Measurements from ENCODE around the gene SNRNP48.

The SNRNP48 gene

GRCh38 chr6:7649037-7649810 lies 59.2 kb downstream of the SNRNP48 start:
- Histone ChIP-seq H3K36me3 (ENCODE audit: control insufficient read depth in 1 of 2, insufficient read depth in 2 of 2, low read length in 2 of 2) (no peaks in the 10 kb centered on the region), H3K4me3 (ENCODE audit: low read depth in 1 of 2, low read length in 2 of 2) (no peak overlapping the region), H3K27me3 (ENCODE audit: low read depth, low read length) (no peaks in the 10 kb centered on the region), H3K9me3 (ENCODE audit: control insufficient read depth in 1 of 2, low read length in 2 of 2) (no peaks in the 10 kb centered on the region), H3K4me1 (ENCODE audit: control insufficient read depth in 1 of 2, insufficient read depth in 2 of 2, low read length in 2 of 2) (no peaks in the 10 kb centered on the region), H3K27ac (ENCODE audit: low read length) (no peak overlapping the region)

- H3K9me3 ChIP-seq (ENCODE audit: control insufficient read depth in 1 of 2, low read length in 2 of 2) = no peaks in the 10 kb centered on the region
- H3K4me1 ChIP-seq (ENCODE audit: control insufficient read depth in 1 of 2, insufficient read depth in 2 of 2, low read length in 2 of 2) = no peaks in the 10 kb centered on the region
- no peak overlapping the region for H3K27ac ChIP-seq (ENCODE audit: low read length)
- no peaks in the 10 kb centered on the region for H3K36me3 ChIP-seq (ENCODE audit: control insufficient read depth in 1 of 2, insufficient read depth in 2 of 2, low read length in 2 of 2)
- no peaks in the 10 kb centered on the region for H3K27me3 ChIP-seq (ENCODE audit: low read depth, low read length)
- no peak overlapping the region for H3K4me3 ChIP-seq (ENCODE audit: low read depth in 1 of 2, low read length in 2 of 2)
Observed at GRCh38 chr6:7650878-7651277, 60.9 kb downstream of the SNRNP48 start.

GRCh38 chr6:7652957-7653356 lies 63.0 kb downstream of the SNRNP48 start:
- Histone ChIP-seq H3K9me3 (ENCODE audit: control insufficient read depth in 1 of 2, low read length in 2 of 2) (no peaks in the 10 kb centered on the region), H3K36me3 (ENCODE audit: control insufficient read depth in 1 of 2, insufficient read depth in 2 of 2, low read length in 2 of 2) (no peaks in the 10 kb centered on the region), H3K27me3 (ENCODE audit: low read depth, low read length) (no peaks in the 10 kb centered on the region), H3K4me3 (ENCODE audit: low read depth in 1 of 2, low read length in 2 of 2) (no peak overlapping the region), H3K27ac (ENCODE audit: low read length) (no peak overlapping the region), H3K4me1 (ENCODE audit: control insufficient read depth in 1 of 2, insufficient read depth in 2 of 2, low read length in 2 of 2) (no peaks in the 10 kb centered on the region)

GRCh38 chr6:7656355-7656754 lies 66.4 kb downstream of the SNRNP48 start:
- Histone ChIP-seq H3K4me3 (ENCODE audit: low read depth in 1 of 2, low read length in 2 of 2) (no peak overlapping the region), H3K36me3 (ENCODE audit: control insufficient read depth in 1 of 2, insufficient read depth in 2 of 2, low read length in 2 of 2) (no peaks in the 10 kb centered on the region), H3K27me3 (ENCODE audit: low read depth, low read length) (no peaks in the 10 kb centered on the region), H3K9me3 (ENCODE audit: control insufficient read depth in 1 of 2, low read length in 2 of 2) (no peaks in the 10 kb centered on the region), H3K4me1 (ENCODE audit: control insufficient read depth in 1 of 2, insufficient read depth in 2 of 2, low read length in 2 of 2) (no peaks in the 10 kb centered on the region), H3K27ac (ENCODE audit: low read length) (no peak overlapping the region)

- no peaks in the 10 kb centered on the region for H3K4me1 ChIP-seq (ENCODE audit: control insufficient read depth in 1 of 2, insufficient read depth in 2 of 2, low read length in 2 of 2)
- H3K27me3 ChIP-seq (ENCODE audit: low read depth, low read length) = no peaks in the 10 kb centered on the region
- H3K36me3 ChIP-seq (ENCODE audit: control insufficient read depth in 1 of 2, insufficient read depth in 2 of 2, low read length in 2 of 2) = no peaks in the 10 kb centered on the region
- H3K4me3 ChIP-seq (ENCODE audit: low read depth in 1 of 2, low read length in 2 of 2) = no peak overlapping the region
- no peak overlapping the region for H3K27ac ChIP-seq (ENCODE audit: low read length)
- no peaks in the 10 kb centered on the region for H3K9me3 ChIP-seq (ENCODE audit: control insufficient read depth in 1 of 2, low read length in 2 of 2)
Observed at GRCh38 chr6:7658543-7658942, 68.5 kb downstream of the SNRNP48 start.

GRCh38 chr6:7661364-7661763 lies 71.4 kb downstream of the SNRNP48 start:
- Histone ChIP-seq H3K27me3 (ENCODE audit: low read depth, low read length) (no peaks in the 10 kb centered on the region), H3K36me3 (ENCODE audit: control insufficient read depth in 1 of 2, insufficient read depth in 2 of 2, low read length in 2 of 2) (no peaks in the 10 kb centered on the region), H3K9me3 (ENCODE audit: control insufficient read depth in 1 of 2, low read length in 2 of 2) (no peaks in the 10 kb centered on the region), H3K4me1 (ENCODE audit: control insufficient read depth in 1 of 2, insufficient read depth in 2 of 2, low read length in 2 of 2) (no peaks in the 10 kb centered on the region), H3K27ac (ENCODE audit: low read length) (no peak overlapping the region), H3K4me3 (ENCODE audit: low read depth in 1 of 2, low read length in 2 of 2) (no peak overlapping the region)

Data from muscle layer of duodenum (tissue), 2 donors.